Fibroblast of lung (primary cell): ENCODE data around the gene OCA2.

Experiments
- CTCF ChIP-seq, 2 donors: IDR thresholded peaks in 1 of 2; conservative IDR thresholded peaks in 1 of 2; 1 replicate in 1 of 2; 2 replicates in 1 of 2; pipeline ENCODE4 v1.5.1; 2011 to 2012; ENCODE audit warnings: low read length in 2 of 2, control low read depth in 1 of 2, inconsistent platforms in 1 of 2, low read depth in 1 of 2, mild to moderate bottlenecking in 1 of 2
- EZH2 ChIP-seq: IDR thresholded peaks from 2 replicates; pipeline ENCODE4 v1.5.1; 2012; ENCODE audit warnings: low read length, control low read depth, mild to moderate bottlenecking; ENCODE audit errors: missing control alignments

DNA sequence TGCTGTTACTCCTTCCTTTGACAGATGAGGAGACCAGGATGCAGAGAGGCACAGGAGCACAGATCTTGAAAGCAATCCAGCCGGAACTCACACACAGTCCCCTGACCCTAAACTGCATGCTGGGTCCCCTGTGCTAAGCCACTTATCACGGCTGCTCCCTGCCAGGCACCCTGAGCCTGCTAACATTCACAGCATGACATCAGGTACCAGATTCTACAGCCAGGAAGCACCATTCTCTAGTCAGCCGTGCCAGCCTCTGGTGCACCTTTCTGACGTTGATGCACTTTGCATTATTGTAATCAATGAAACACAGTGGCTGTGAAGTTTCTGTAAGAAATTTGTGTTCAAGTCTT is 247.3 kb downstream of the OCA2 start:
- TF ChIP-seq EZH2: no peak
- no peak for TF ChIP-seq CTCF (conservative IDR thresholded peaks at IDR 0.05 in 1 of 2, IDR thresholded peaks at IDR 0.05 in 1 of 2; ENCODE audit: low read depth in 1 of 2, low read length in 2 of 2)
